GM19452 (cell line): ENCODE results near the gene ASCC2.
A peak's percentile ranks its signal among the peaks of the same experiment; 100 is the strongest.
"Not testable (repeated sequence)": the region's sequence is repeated elsewhere in the genome, so short reads cannot be mapped to it uniquely, and the experiment has no call there.

Experiments
- ATAC-seq: cut with Tn5 transposase; IDR thresholded peaks from one replicate; pipeline ENCODE4 v1.9.1; 2021; ENCODE audit not compliant: unreplicated experiment

Gene ASCC2

GRCh38 chr22:29837741-29838598, at the start of gene ASCC2:
ASCC2 (minus strand) TSS chr22:29838274; CDS start chr22:29832325, 5,949 bp downstream.
- ATAC-seq, result peak; percentile 93

GRCh38 chr22:29887358-29887757, 49.3 kb upstream of the ASCC2 start:
- no peak for ATAC-seq

- no peak for ATAC-seq
Observed at GRCh38 chr22:29886596-29886995, 48.5 kb upstream of the ASCC2 start.

GRCh38 chr22:29885610-29886009, 47.5 kb upstream of the ASCC2 start:
- no peak for ATAC-seq

GRCh38 chr22:29883775-29884097, 45.7 kb upstream of the ASCC2 start:
- ATAC-seq, result no peak

GRCh38 chr22:29883045-29883774, 45.1 kb upstream of the ASCC2 start, which contains the start of gene MTMR3:
MTMR3 (plus strand) TSS chr22:29883174; CDS start chr22:29971060, 87,886 bp downstream.
- peak; percentile 73 for ATAC-seq

- no peak for ATAC-seq
Observed at GRCh38 chr22:29882716-29883044, 44.6 kb upstream of the ASCC2 start.

GRCh38 chr22:29879753-29880152, 41.7 kb upstream of the ASCC2 start:
- no peak for ATAC-seq

- no peak for ATAC-seq
Observed at GRCh38 chr22:29877620-29878019, 39.5 kb upstream of the ASCC2 start.

GRCh38 chr22:29873943-29874342, 35.9 kb upstream of the ASCC2 start:
- no peak for ATAC-seq

- ATAC-seq, result no peak
Observed at GRCh38 chr22:29872989-29873388, 34.9 kb upstream of the ASCC2 start.

GRCh38 chr22:29872144-29872893, 34.2 kb upstream of the ASCC2 start:
- ATAC-seq, result no peak

- no peak for ATAC-seq
Observed at GRCh38 chr22:29871684-29872083, 33.6 kb upstream of the ASCC2 start.

- no peak for ATAC-seq
Observed at GRCh38 chr22:29870574-29870973, 32.5 kb upstream of the ASCC2 start.

- ATAC-seq, result no peak
Observed at GRCh38 chr22:29867851-29868250, 29.8 kb upstream of the ASCC2 start.

- no peak for ATAC-seq
Observed at GRCh38 chr22:29867260-29867659, 29.2 kb upstream of the ASCC2 start.

- not testable (repeated sequence) for ATAC-seq
Observed at GRCh38 chr22:29865572-29865971, 27.5 kb upstream of the ASCC2 start.

GRCh38 chr22:29861672-29862297, 23.7 kb upstream of the ASCC2 start:
- no peak for ATAC-seq

- no peak for ATAC-seq
Observed at GRCh38 chr22:29860006-29860766, 22.1 kb upstream of the ASCC2 start.

- not testable (repeated sequence) for ATAC-seq
Observed at GRCh38 chr22:29859030-29859429, 21.0 kb upstream of the ASCC2 start.
